K562 (cell line): ENCODE data around the gene ZNHIT2. TPM values are rescaled to one million over a fixed set of nuclear protein-coding genes. Genes with fewer than 3 reads are reported as not detected.

Source experiments
- ATAC-seq: fragments of 200-7000 bp; cut with Tn5 transposase; 3 replicates; pipeline ENCODE4 v1.9.1; 2020; ENCODE audit warnings: moderate library complexity
- BruUV-seq: library from RNA; stranded (reverse); fragments of 400-500 nt; replicated peaks from 2 replicates; lab custom pipeline; 2021; lab: Mats Ljungman, UMichigan
- CTCF ChIA-PET: fragments of 300-600 bp; formaldehyde crosslinking; extraction: SDS; loops from one replicate; lab custom pipeline; 2021; ENCODE audit warnings: low intra/inter-chr PET ratio; lab: Yijun Ruan, JAX
- POLR2A ChIA-PET: fragments of 300-600, 350-650 bp; sonication (Branson Sonifier 250); formaldehyde crosslinking; extraction: SDS; loops from one replicate; lab custom pipeline; 2021; ENCODE audit warnings: antibody characterized with exemption, inconsistent platforms; lab: Yijun Ruan, JAX
- DNase-seq, 4 experiments: peaks; one replicate each; pipeline versions ENCODE4 v3.0.0 to v3.0.0-alpha.2; 2011 to 2018; ENCODE audit warnings: low spot score in 3 of 4, mixed read lengths in 3 of 4; ENCODE audit errors: extremely low read depth in 1 of 4
- FAIRE-seq: peaks from 2 replicates; lab custom pipeline; 2011; peaks lifted over from hg19 to GRCh38; lab: Jason Lieb, UNC
- H2AFZ ChIP-seq: 2 replicates; pipeline ENCODE4 v1.6.0; 2011; ENCODE audit warnings: low read depth, low read length, control low read depth, inconsistent platforms
- H3K27ac ChIP-seq: fragments of 200-600 bp; 3 replicates; pipeline ENCODE4 v1.8.0; 2011; ENCODE audit warnings: low read depth, mild to moderate bottlenecking, control low read depth, inconsistent platforms, low read length, moderate library complexity, mixed read lengths; ENCODE audit errors: extremely low read depth
- H3K27me3 ChIP-seq, 2 experiments: fragments of 300-600 bp in 1 of 2; 2 replicates in 1 of 2; 3 replicates in 1 of 2; pipeline versions ENCODE4 v1.6.0 to v1.8.0; 2011; ENCODE audit warnings: inconsistent platforms in 2 of 2, low read length in 2 of 2, mild to moderate bottlenecking in 1 of 2, mixed read lengths in 1 of 2, moderate library complexity in 1 of 2; ENCODE audit not compliant: control insufficient read depth in 2 of 2, insufficient read depth in 2 of 2
- H3K36me3 ChIP-seq: fragments of 300-600 bp; 3 replicates; pipeline ENCODE4 v1.8.0; 2011; ENCODE audit warnings: mild to moderate bottlenecking, low read length, inconsistent platforms; ENCODE audit not compliant: control insufficient read depth, insufficient read depth
- H3K4me1 ChIP-seq, 2 experiments: fragments of 200-600 bp in 1 of 2; replicated peaks in 1 of 2; 2 replicates in 1 of 2; 3 replicates in 1 of 2; pipeline versions ENCODE4 v1.5.1 to v1.8.0; 2011; ENCODE audit warnings: inconsistent platforms in 2 of 2, low read length in 2 of 2, mild to moderate bottlenecking in 1 of 2, mixed read lengths in 1 of 2, moderate library complexity in 1 of 2; ENCODE audit not compliant: control insufficient read depth in 2 of 2, insufficient read depth in 2 of 2
- H3K4me2 ChIP-seq: 2 replicates; pipeline ENCODE4 v1.6.1; 2011; ENCODE audit warnings: low read length, control low read depth, inconsistent platforms, mixed read lengths; ENCODE audit not compliant: insufficient read depth
- H3K4me3 ChIP-seq: fragments of 200-600 bp; sonication (generic), shearing (Covaris generic); 2 replicates; pipeline ENCODE4 v1.5.1; 2016; ENCODE audit warnings: control low read depth, inconsistent platforms
- H3K79me2 ChIP-seq: fragments of 200-600 bp; 3 replicates; pipeline ENCODE4 v1.8.0; 2011; ENCODE audit warnings: low read length, inconsistent platforms; ENCODE audit not compliant: control insufficient read depth, insufficient read depth
- H3K9ac ChIP-seq, 2 experiments: 2 replicates each; pipeline versions ENCODE4 v1.6.0 to v1.6.1; 2011; ENCODE audit warnings: low read depth in 2 of 2, low read length in 2 of 2, control low read depth in 1 of 2, inconsistent platforms in 1 of 2, mild to moderate bottlenecking in 1 of 2, mixed read lengths in 1 of 2; ENCODE audit not compliant: insufficient read depth in 1 of 2
- H3K9me1 ChIP-seq: one replicate; pipeline ENCODE4 v1.6.0; 2011; ENCODE audit warnings: inconsistent platforms, mild to moderate bottlenecking, low read length, moderate library complexity; ENCODE audit not compliant: control insufficient read depth, insufficient read depth
- H3K9me3 ChIP-seq: replicated peaks from 2 replicates; pipeline ENCODE4 v1.5.1; 2011; ENCODE audit warnings: low read depth, low read length, inconsistent platforms; ENCODE audit not compliant: control insufficient read depth, insufficient read depth
- H4K20me1 ChIP-seq: replicated peaks from 2 replicates; pipeline ENCODE4 v1.6.1; 2011; ENCODE audit warnings: low read length, inconsistent platforms, mixed read lengths; ENCODE audit not compliant: control insufficient read depth, insufficient read depth
- CCNT2 ChIP-seq: IDR thresholded peaks from 2 replicates; pipeline ENCODE4 v1.6.1; 2011; ENCODE audit warnings: borderline replicate concordance, low read depth, mild to moderate bottlenecking, moderate library complexity, mixed read lengths, low read length; ENCODE audit not compliant: insufficient read length; ENCODE audit errors: extremely low read depth
- KDM5B ChIP-seq: fragments of 200-600 bp; sonication (generic); IDR thresholded peaks from 2 replicates; pipeline ENCODE4 v1.6.1; 2012; ENCODE audit warnings: low read depth, mild to moderate bottlenecking, moderate library complexity, low read length, control low read depth, inconsistent platforms; ENCODE audit not compliant: insufficient replicate concordance
- NCOA2 ChIP-seq, 2 experiments: fragments of 450-650 bp; IDR thresholded peaks; 2 replicates each; pipeline ENCODE4 v1.6.1; 2018; ENCODE audit warnings: mild to moderate bottlenecking in 2 of 2, moderate library complexity in 1 of 2; ENCODE audit not compliant: partially characterized antibody in 2 of 2
- NR3C1 ChIP-seq: sonication (generic); formaldehyde crosslinking; IDR thresholded peaks from 2 replicates; pipeline ENCODE4 v1.8.1; 2022; ENCODE audit warnings: missing genetic modification reagents
- PML ChIP-seq: IDR thresholded peaks from 2 replicates; pipeline ENCODE4 v1.6.1; 2012; ENCODE audit warnings: low read length, inconsistent platforms
- POLR2A ChIP-seq: fragments of 450-650 bp; conservative IDR thresholded peaks from 2 replicates; pipeline ENCODE4 v1.6.1; 2016
- POLR2B ChIP-seq: fragments of 450-650 bp; IDR thresholded peaks from 2 replicates; pipeline ENCODE4 v1.6.1; 2018; ENCODE audit warnings: low read depth; ENCODE audit not compliant: partially characterized antibody
- POLR2G ChIP-seq: fragments of 200-400 bp; formaldehyde crosslinking; IDR thresholded peaks from 2 replicates; pipeline ENCODE4 v1.6.1; 2017; ENCODE audit warnings: low read depth, mild to moderate bottlenecking, antibody characterized with exemption, low read length, moderate library complexity
- RBFOX2 ChIP-seq: fragments of 200-400 bp; formaldehyde crosslinking; IDR thresholded peaks from 2 replicates; pipeline ENCODE4 v1.6.1; 2017; ENCODE audit warnings: low read depth, mild to moderate bottlenecking, low read length, moderate library complexity
- SUPT5H ChIP-seq: fragments of 450-650 bp; IDR thresholded peaks from 2 replicates; pipeline ENCODE4 v1.6.1; 2016
- ZEB2 ChIP-seq: fragments of 450-650 bp; IDR thresholded peaks from 2 replicates; pipeline ENCODE4 v1.6.1; 2016
- ZNF316 ChIP-seq: fragments of 450-650 bp; IDR thresholded peaks from 2 replicates; pipeline ENCODE4 v1.6.1; 2016
- ZNF318 ChIP-seq, 2 experiments: fragments of 450-650 bp; IDR thresholded peaks; 2 replicates each; pipeline ENCODE4 v1.6.1; 2016; ENCODE audit warnings: mild to moderate bottlenecking in 2 of 2, borderline replicate concordance in 1 of 2, low read depth in 1 of 2, moderate library complexity in 1 of 2
- WGBS: fragments of 100-300 bp; shearing (Covaris generic); methylation state at CpG from one replicate; pipeline ENCODE4 v1.1.6; 2016; ENCODE audit warnings: low coverage, mixed read lengths; ENCODE audit not compliant: insufficient coverage; ENCODE audit errors: missing lambda C conversion rate; 5-methylcytosine and 5-hydroxymethylcytosine counted together
- in situ Hi-C: fragments of 300-500 bp; cut with MboI; formaldehyde crosslinking; loops from 4 replicates; pipeline ENCODE4 v1.15.0; 2018; ENCODE audit warnings: inconsistent platforms, mixed read lengths
- intact Hi-C: fragments of 100-400 bp; cut with micrococcal nuclease; formaldehyde crosslinking; loops from 2 replicates; pipeline ENCODE4 v1.14.2; 2022
- polyA plus RNA-seq, 8 experiments: library from polyadenylated mRNA; depleted of rRNA in 4 of 8; stranded (reverse) in 5 of 8; unstranded in 3 of 8; fragments of >200 nt; fragmentation: Nextera tagmentation in 2 of 8; fragmentation: Illumina TruSeq in 1 of 8; extraction: Ambion mirVana in 2 of 8; extraction: Trizol in 1 of 8; gene quantifications; 2 replicates each; pipeline versions ENCODE4 v1.2.1 to v1.2.3, GENCODE V29; 2011 to 2014; ENCODE audit warnings: inconsistent platforms in 1 of 8, missing spikeins in 1 of 8
- total RNA-seq, 7 experiments: library from RNA; depleted of rRNA in 6 of 7; stranded (reverse); fragments of >200 nt in 6 of 7; fragmentation: Illumina TruSeq in 2 of 7; extraction: Trizol in 2 of 7; gene quantifications; 2 replicates each; pipeline versions ENCODE4 v1.2.1 to v1.2.3, GENCODE V29; 2011 to 2021; ENCODE audit warnings: low replicate concordance in 1 of 7

The ZNHIT2 gene
- total and polyA plus RNA-seq, 9 of the 15 experiments (the other 6 are each of a cell fraction or from before 2014, with no cell fraction given) = 0.08 to 39.0 (median 2.5) TPM

- Histone ChIP-seq H3K27ac (no peak overlapping the region), H3K4me1 (peaks cover 0 to 19% of the 10 kb centered on the region in 2 experiments; a peak in 4 of 5 replicates)
- intact Hi-C loops = no loop called here
Measured at GRCh38 chr11:65126624-65127274, 9.2 kb upstream of the ZNHIT2 start.

More at GRCh38 chr11:65126624-65127274, 9.2 kb upstream of the ZNHIT2 start:
- DNase-seq (peak in 1 of 4 experiments; percentile 15), FAIRE-seq (no peak), ATAC-seq (no peak)
- peak overlapping the region in 1 of 2 experiments; percentile 21; a peak in 1 of 4 replicates for H3K9ac ChIP-seq
- no TSS peak for BruUV-seq
- in situ Hi-C loops = no loop called here
- ChIA-PET CTCF (no interaction called here), POLR2A (interaction anchor here (0.6 to 1.3 kb wide), 4 partner anchors 10 to 154 kb away, joined by 3 to 4 read pairs (median 4); no protein-coding TSS in a partner anchor)
- H3K9me1 ChIP-seq = no peaks in the 10 kb centered on the region
- 86% methylated on average over 6 of the region's 6 CpGs for WGBS
- H3K4me2 ChIP-seq = no peak overlapping the region
- H3K27me3 ChIP-seq = no peaks in the 10 kb centered on the region
- no peak overlapping the region for H2AFZ ChIP-seq
- H3K9me3 ChIP-seq = no peaks in the 10 kb centered on the region
- peaks cover 78% of the 10 kb centered on the region for H3K36me3 ChIP-seq
- H3K79me2 ChIP-seq = peaks cover 42% of the 10 kb centered on the region
- TF ChIP-seq NR3C1 = no peak
- no peak for TF ChIP-seq CCNT2
- no peak for TF ChIP-seq ZNF318 (IDR thresholded peaks at IDR 0.05; ENCODE audit: borderline replicate concordance in 1 of 2, low read depth in 1 of 2)
- peak; percentile 56 for TF ChIP-seq SUPT5H
- peak; percentile 57; the same call in 1 of the 2 replicates for TF ChIP-seq RBFOX2
- TF ChIP-seq KDM5B = peak; percentile 27
- peak; percentile 54; the same call in 1 of the 2 replicates for TF ChIP-seq POLR2G
- TF ChIP-seq NCOA2 (IDR thresholded peaks at IDR 0.05; ENCODE audit: partially characterized antibody in 2 of 2) = no peak
- TF ChIP-seq PML = peak; percentile 27; the same call in 1 of the 2 replicates
- TF ChIP-seq ZEB2 = no peak
- peak; percentile 26; the same call in 1 of the 2 replicates for TF ChIP-seq ZNF316
- peak; percentile 65 for TF ChIP-seq POLR2A
- TF ChIP-seq POLR2B = peak; percentile 29
- H3K4me3 ChIP-seq = no peak overlapping the region
- H4K20me1 ChIP-seq = peaks cover 6% of the 10 kb centered on the region; the same call in 1 of the 2 replicates
